Measurements from ENCODE around the gene C1orf198. TPM values are rescaled to one million over a fixed set of nuclear protein-coding genes. Genes with fewer than 3 reads are reported as not detected.

C1orf198 gene
- total and polyA plus RNA-seq, 4 donors: 51.1 to 96.1 (median 77.9) TPM

DNA sequence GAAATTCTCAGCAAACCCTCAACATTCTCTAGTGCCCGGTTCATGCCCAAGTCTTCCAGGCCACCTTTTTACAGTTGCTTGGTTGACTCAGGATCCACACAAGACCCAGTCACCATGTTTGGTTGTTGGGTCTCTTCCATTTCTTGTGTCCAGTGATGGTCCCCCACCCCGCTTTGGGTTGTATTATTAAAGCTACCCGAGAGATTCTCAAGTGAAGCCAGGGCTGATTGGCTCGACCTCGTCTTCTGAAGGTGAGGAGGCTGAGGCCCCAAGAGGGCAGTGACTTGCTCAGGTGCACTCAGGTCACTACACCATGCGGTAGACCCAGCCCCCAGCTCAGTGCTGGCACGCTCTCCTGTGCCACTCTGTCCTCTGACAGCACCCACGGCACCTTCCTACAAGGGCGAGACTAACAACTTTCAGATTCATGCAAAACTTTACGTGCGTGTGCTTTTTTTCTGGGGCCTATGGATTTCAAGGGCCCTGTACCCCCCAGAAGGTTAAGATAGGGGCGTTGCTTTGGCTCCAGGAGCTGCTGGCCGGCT lies 70.9 kb downstream of the C1orf198 start:
- no peak for DNase-seq (ENCODE audit: low read depth in 4 of 6, low spot score in 6 of 6)
- Histone ChIP-seq H3K9me3 (ENCODE audit: control insufficient read depth, insufficient read depth, low read length) (no peaks in the 10 kb centered on the region), H3K4me3 (ENCODE audit: low read depth, low read length) (no peak overlapping the region), H3K36me3 (ENCODE audit: control insufficient read depth, insufficient read depth, low read length) (no peaks in the 10 kb centered on the region), H3K27ac (ENCODE audit: low read depth, low read length) (peak overlapping the region; percentile 76), H3K4me1 (ENCODE audit: control insufficient read depth, insufficient read depth, low read length) (peaks cover 41% of the 10 kb centered on the region), H3K27me3 (ENCODE audit: control insufficient read depth, insufficient read depth, low read length) (no peaks in the 10 kb centered on the region)
- WGBS (ENCODE audit: insufficient coverage): 85% methylated on average over 11 of the region's 13 CpGs

DNA sequence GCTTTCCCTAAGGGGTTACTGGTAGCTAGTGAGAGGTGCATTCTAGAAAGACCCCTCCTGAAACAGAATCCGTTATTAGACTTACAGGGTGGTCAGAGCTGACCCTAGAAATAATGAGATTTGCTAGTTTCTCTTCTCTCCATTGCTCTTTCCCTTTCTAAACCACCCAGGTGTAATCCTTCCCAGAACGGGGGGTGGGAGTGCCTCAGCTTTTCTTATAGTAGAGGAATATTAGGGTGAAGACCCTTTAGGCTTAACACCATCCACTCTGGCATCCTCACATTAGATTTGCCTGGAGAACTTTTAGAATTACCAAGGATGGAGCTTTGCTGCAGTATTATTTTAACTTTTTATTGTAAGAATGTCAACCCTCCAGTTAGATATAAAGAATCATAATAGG lies 71.7 kb downstream of the C1orf198 start:
- no CpG with 5 or more reads among the region's 2 CpGs for WGBS (ENCODE audit: insufficient coverage)
- Histone ChIP-seq H3K27ac (ENCODE audit: low read depth, low read length) (no peak overlapping the region), H3K36me3 (ENCODE audit: control insufficient read depth, insufficient read depth, low read length) (no peaks in the 10 kb centered on the region), H3K4me1 (ENCODE audit: control insufficient read depth, insufficient read depth, low read length) (peaks cover 41% of the 10 kb centered on the region), H3K4me3 (ENCODE audit: low read depth, low read length) (no peak overlapping the region), H3K27me3 (ENCODE audit: control insufficient read depth, insufficient read depth, low read length) (no peaks in the 10 kb centered on the region), H3K9me3 (ENCODE audit: control insufficient read depth, insufficient read depth, low read length) (no peaks in the 10 kb centered on the region)
- no peak for DNase-seq (ENCODE audit: low read depth in 4 of 6, low spot score in 6 of 6)

DNA sequence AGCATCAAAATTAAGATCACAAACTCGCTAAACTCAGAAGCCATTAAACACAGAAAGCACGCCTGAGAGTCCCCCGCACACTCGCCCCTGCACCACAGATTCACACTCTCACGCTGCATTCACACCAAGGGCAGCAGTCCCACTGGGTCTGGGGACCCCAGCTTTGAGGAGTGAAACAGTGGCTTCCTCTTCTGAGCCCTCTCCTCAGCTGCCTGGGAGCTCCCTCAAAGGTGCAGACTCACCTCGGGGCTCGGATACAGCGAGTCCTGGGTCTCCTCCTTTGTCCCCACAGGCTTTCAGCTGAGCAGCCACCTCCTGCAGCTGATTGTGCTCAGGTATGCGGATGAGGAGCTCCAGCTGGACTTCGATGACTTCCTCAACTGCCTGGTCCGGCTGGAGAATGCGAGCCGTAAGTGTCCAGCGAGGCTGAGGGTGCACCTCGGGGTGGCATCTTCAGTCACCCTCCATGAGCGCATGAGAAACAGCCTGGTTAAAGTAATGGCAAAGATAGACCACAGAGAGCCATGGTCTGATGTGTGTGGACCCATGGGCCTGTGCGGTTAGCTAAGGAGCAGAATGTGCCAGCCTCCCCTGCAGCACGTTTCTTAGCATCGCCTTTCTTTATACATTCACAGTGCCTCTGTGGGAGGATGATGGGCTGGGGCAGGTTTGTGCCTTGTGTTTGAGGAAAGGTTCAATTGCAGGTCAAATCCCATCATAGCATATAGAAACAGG lies 73.3 kb downstream of the C1orf198 start:
- Histone ChIP-seq H3K9me3 (ENCODE audit: control insufficient read depth, insufficient read depth, low read length) (no peaks in the 10 kb centered on the region), H3K27me3 (ENCODE audit: control insufficient read depth, insufficient read depth, low read length) (no peaks in the 10 kb centered on the region), H3K27ac (ENCODE audit: low read depth, low read length) (no peak overlapping the region), H3K36me3 (ENCODE audit: control insufficient read depth, insufficient read depth, low read length) (no peaks in the 10 kb centered on the region), H3K4me1 (ENCODE audit: control insufficient read depth, insufficient read depth, low read length) (peaks cover 38% of the 10 kb centered on the region), H3K4me3 (ENCODE audit: low read depth, low read length) (no peak overlapping the region)
- no peak for DNase-seq (ENCODE audit: low read depth in 4 of 6, low spot score in 6 of 6)
- 93% methylated on average over 16 of the region's 19 CpGs for WGBS (ENCODE audit: insufficient coverage)

DNA sequence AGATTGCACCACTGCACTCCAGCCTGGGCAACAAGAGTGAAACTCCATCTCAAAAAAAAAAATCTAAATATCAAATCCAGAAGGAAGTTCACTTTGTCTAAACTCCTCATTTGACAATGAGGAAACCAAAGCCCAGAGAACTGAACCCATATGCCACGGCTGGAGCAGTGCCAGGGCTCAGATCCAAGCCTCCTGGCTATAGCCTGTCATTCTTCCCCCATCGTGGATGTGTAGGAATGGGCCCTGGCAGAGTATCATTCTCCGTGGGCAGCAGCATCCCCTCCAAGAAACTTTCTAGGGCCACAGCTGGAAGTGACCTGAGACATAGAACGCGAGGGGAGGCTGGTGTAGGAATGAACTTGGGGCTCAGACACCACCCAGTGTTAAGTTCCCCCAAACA lies 73.9 kb downstream of the C1orf198 start:
- H3K4me1 ChIP-seq (ENCODE audit: control insufficient read depth, insufficient read depth, low read length): peaks cover 38% of the 10 kb centered on the region
- H3K27ac ChIP-seq (ENCODE audit: low read depth, low read length): no peak overlapping the region
- DNase-seq (ENCODE audit: low read depth in 4 of 6, low spot score in 6 of 6): peak in 2 of 6 donors; percentile 80 to 85
- WGBS (ENCODE audit: insufficient coverage): 35% methylated on average over 4 of the region's 5 CpGs
- no peaks in the 10 kb centered on the region for H3K36me3 ChIP-seq (ENCODE audit: control insufficient read depth, insufficient read depth, low read length)
- no peaks in the 10 kb centered on the region for H3K27me3 ChIP-seq (ENCODE audit: control insufficient read depth, insufficient read depth, low read length)
- no peaks in the 10 kb centered on the region for H3K9me3 ChIP-seq (ENCODE audit: control insufficient read depth, insufficient read depth, low read length)
- no peak overlapping the region for H3K4me3 ChIP-seq (ENCODE audit: low read depth, low read length)

DNA sequence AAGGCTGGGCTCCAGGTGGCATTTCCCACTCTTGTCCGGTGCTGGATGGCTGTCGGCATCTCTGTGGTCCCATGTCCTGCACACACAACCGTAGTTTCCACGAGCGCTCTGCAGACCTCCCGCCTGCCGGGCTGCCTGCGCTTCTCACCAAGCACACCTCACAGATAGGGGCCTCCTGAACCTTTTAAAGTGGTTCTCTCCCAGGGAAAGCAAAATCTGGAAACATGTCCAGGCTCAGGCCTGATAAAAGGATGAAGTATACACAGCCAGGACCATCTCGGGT lies 74.9 kb downstream of the C1orf198 start:
- 71% methylated on average over 9 of the region's 9 CpGs for WGBS (ENCODE audit: insufficient coverage)
- no peaks in the 10 kb centered on the region for H3K9me3 ChIP-seq (ENCODE audit: control insufficient read depth, insufficient read depth, low read length)
- no peaks in the 10 kb centered on the region for H3K27me3 ChIP-seq (ENCODE audit: control insufficient read depth, insufficient read depth, low read length)
- peaks cover 32% of the 10 kb centered on the region for H3K4me1 ChIP-seq (ENCODE audit: control insufficient read depth, insufficient read depth, low read length)
- no peak overlapping the region for H3K4me3 ChIP-seq (ENCODE audit: low read depth, low read length)
- no peaks in the 10 kb centered on the region for H3K36me3 ChIP-seq (ENCODE audit: control insufficient read depth, insufficient read depth, low read length)
- DNase-seq (ENCODE audit: low read depth in 4 of 6, low spot score in 6 of 6): no peak
- peak overlapping the region; percentile 45 for H3K27ac ChIP-seq (ENCODE audit: low read depth, low read length)

DNA sequence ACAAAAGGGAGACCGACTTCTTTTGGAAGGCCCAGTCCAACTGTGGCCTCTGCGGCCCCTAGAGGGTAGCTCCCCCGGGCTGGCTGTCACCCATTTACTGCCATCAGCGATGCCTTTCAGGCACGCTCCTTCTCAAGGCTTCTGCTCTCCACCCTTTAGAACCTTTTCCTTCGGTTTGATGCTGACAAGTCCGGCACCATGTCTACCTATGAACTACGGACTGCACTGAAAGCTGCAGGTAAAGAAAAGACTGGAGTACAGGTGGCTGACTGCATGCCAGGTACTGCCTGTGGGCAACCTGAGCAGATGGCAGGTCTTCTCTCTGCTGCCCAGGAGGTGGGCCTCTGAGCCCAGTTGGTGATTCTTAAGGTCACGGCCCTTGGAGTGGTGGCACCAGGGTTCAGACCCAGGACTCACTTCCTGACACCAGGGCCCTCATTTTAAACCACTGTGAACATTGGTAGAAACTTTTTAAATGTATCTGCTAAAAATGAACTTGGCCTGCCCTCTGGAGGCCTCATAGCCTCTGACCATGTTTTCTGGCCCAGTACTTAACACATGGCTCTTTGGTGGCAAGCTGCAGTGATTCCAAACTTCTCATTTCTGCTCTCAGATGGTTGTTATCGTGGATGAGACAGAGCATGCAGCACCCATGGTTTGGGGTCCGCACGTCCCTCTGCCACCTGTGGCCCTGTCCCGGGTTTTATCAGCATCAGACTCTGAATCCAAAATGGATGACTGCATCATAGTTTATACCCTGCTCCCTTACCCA lies 75.4 kb downstream of the C1orf198 start:
- H3K9me3 ChIP-seq (ENCODE audit: control insufficient read depth, insufficient read depth, low read length): no peaks in the 10 kb centered on the region
- H3K27me3 ChIP-seq (ENCODE audit: control insufficient read depth, insufficient read depth, low read length): no peaks in the 10 kb centered on the region
- H3K27ac ChIP-seq (ENCODE audit: low read depth, low read length): no peak overlapping the region
- DNase-seq (ENCODE audit: low read depth in 4 of 6, low spot score in 6 of 6): no peak
- peaks cover 27% of the 10 kb centered on the region for H3K4me1 ChIP-seq (ENCODE audit: control insufficient read depth, insufficient read depth, low read length)
- 99% methylated on average over 13 of the region's 13 CpGs for WGBS (ENCODE audit: insufficient coverage)
- H3K4me3 ChIP-seq (ENCODE audit: low read depth, low read length): no peak overlapping the region
- no peaks in the 10 kb centered on the region for H3K36me3 ChIP-seq (ENCODE audit: control insufficient read depth, insufficient read depth, low read length)

DNA sequence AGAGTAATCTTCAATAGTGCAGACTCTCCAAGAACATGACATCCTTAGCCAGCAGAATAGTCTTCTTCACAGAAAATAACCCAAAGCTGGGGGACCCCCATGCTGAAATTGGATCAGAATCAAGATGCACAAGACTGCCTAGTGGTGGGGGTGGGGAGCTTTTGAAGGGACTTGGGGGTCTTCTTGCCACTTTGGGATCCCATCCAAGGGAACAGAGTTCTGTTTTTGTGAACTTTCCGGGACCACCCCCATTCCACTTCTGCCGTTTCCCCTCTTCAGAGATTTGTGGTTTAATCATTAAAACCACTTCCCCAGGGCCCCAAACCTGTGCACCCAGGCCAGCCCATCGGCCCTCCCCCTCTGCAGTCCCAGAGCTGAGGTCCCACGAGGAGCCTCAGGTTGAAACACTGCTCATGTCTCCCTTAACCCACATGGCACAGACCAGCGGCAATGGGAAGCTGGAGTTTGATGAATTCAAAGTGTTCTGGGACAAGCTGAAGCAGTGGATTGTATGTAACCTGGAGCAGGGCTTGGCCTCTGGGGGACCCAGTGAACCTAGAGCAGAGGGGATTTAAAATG lies 76.2 kb downstream of the C1orf198 start:
- H3K9me3 ChIP-seq (ENCODE audit: control insufficient read depth, insufficient read depth, low read length): no peaks in the 10 kb centered on the region
- no peak overlapping the region for H3K4me3 ChIP-seq (ENCODE audit: low read depth, low read length)
- H3K4me1 ChIP-seq (ENCODE audit: control insufficient read depth, insufficient read depth, low read length): peaks cover 22% of the 10 kb centered on the region
- no peak overlapping the region for H3K27ac ChIP-seq (ENCODE audit: low read depth, low read length)
- no peaks in the 10 kb centered on the region for H3K27me3 ChIP-seq (ENCODE audit: control insufficient read depth, insufficient read depth, low read length)
- H3K36me3 ChIP-seq (ENCODE audit: control insufficient read depth, insufficient read depth, low read length): no peaks in the 10 kb centered on the region
- 93% methylated on average over 2 of the region's 5 CpGs for WGBS (ENCODE audit: insufficient coverage)
- no peak for DNase-seq (ENCODE audit: low read depth in 4 of 6, low spot score in 6 of 6)

DNA sequence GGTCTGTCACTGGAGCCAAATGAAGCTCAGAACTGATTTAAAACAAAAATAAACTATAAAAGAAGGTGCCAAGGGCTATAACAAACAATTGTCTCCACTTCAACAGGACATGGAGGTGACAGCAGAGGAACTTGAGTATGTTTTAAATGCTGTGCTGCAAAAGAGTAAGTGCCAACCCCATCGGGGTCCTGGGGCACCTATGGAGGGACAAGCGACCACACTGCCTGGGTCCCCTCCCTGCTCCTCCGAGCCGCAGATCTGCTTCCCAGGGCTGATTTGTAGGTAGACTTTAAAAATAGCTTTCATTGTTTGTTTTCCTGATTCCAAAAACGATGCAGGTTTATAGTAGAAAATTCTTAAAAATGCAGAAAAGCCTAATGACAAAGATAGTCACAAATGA lies 78.3 kb downstream of the C1orf198 start:
- no CpG with 5 or more reads among the region's 5 CpGs for WGBS (ENCODE audit: insufficient coverage)
- H3K27me3 ChIP-seq (ENCODE audit: control insufficient read depth, insufficient read depth, low read length): no peaks in the 10 kb centered on the region
- H3K27ac ChIP-seq (ENCODE audit: low read depth, low read length): no peak overlapping the region
- no peaks in the 10 kb centered on the region for H3K9me3 ChIP-seq (ENCODE audit: control insufficient read depth, insufficient read depth, low read length)
- H3K36me3 ChIP-seq (ENCODE audit: control insufficient read depth, insufficient read depth, low read length): no peaks in the 10 kb centered on the region
- H3K4me3 ChIP-seq (ENCODE audit: low read depth, low read length): no peak overlapping the region
- no peak for DNase-seq (ENCODE audit: low read depth in 4 of 6, low spot score in 6 of 6)
- H3K4me1 ChIP-seq (ENCODE audit: control insufficient read depth, insufficient read depth, low read length): peaks cover 20% of the 10 kb centered on the region

DNA sequence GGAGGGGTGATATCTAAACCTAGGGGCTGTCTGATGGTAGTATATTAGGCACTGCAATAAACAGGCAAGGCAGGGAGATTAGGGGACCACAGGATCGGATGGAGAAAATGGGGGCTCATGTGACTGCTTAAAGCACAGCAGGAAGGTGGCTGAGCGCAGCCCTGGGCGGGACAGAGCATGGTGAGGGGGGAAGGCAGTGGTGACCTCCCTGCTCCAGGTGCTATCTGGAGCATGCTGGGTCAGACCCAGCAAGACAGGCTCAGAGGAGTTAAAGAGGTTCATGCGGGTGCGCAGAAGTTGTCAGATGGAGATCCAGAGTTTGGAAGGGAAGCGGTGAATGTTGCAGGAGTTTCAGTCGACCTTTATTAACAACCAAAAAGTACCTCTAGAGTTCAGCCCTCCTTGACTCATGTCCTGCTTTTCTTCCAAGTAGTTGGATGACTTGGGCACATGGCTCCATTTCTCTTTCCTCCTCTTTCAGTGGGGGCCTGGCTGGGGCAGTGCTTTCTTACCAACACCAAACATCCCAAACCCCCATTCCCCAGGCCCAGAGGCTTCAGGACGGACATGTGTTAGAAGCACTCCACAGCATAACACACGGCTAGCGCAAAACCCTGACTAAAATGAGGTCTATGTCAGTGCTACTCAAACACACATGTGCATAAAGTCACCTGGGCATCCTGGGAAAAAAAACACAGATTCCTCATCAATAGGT lies 79.6 kb downstream of the C1orf198 start:
- no peak overlapping the region for H3K27ac ChIP-seq (ENCODE audit: low read depth, low read length)
- DNase-seq (ENCODE audit: low read depth in 4 of 6, low spot score in 6 of 6): no peak
- H3K4me1 ChIP-seq (ENCODE audit: control insufficient read depth, insufficient read depth, low read length): peaks cover 7% of the 10 kb centered on the region
- H3K4me3 ChIP-seq (ENCODE audit: low read depth, low read length): no peak overlapping the region
- no peaks in the 10 kb centered on the region for H3K36me3 ChIP-seq (ENCODE audit: control insufficient read depth, insufficient read depth, low read length)
- no peaks in the 10 kb centered on the region for H3K9me3 ChIP-seq (ENCODE audit: control insufficient read depth, insufficient read depth, low read length)
- WGBS (ENCODE audit: insufficient coverage): 92% methylated on average over 7 of the region's 10 CpGs
- H3K27me3 ChIP-seq (ENCODE audit: control insufficient read depth, insufficient read depth, low read length): no peaks in the 10 kb centered on the region
